Uterus (tissue), 4 donors: ENCODE data around the gene ACTN3. TPM values are rescaled to one million over a fixed set of nuclear protein-coding genes. Genes with fewer than 3 reads are reported as not detected.
A peak's percentile ranks its signal among the peaks of the same experiment; 100 is the strongest.

Source experiments
- DNase-seq, 2 donors: peaks; one replicate each; pipeline ENCODE4 v3.0.0-alpha.2; 2019 to 2020
- H3K27ac ChIP-seq, 2 donors: fragments of 200-600 bp; sonication (generic); 1 replicate in 1 of 2; 2 replicates in 1 of 2; pipeline ENCODE4 v1.5.1; 2016 to 2018
- H3K27me3 ChIP-seq, 2 donors: fragments of 200-600 bp; sonication (generic); one replicate each; pipeline ENCODE4 v1.5.1; 2018 to 2019; ENCODE audit warnings: control low read depth in 1 of 2
- H3K36me3 ChIP-seq, 2 donors: fragments of 200-600 bp; sonication (generic); one replicate each; pipeline ENCODE4 v1.5.1; 2019; ENCODE audit warnings: control low read depth in 1 of 2
- H3K4me1 ChIP-seq, 2 donors: fragments of 200-600 bp; sonication (generic); one replicate each; pipeline ENCODE4 v1.5.1; 2018 to 2019; ENCODE audit warnings: control low read depth in 1 of 2
- H3K4me3 ChIP-seq, 2 donors: fragments of 200-600 bp; sonication (generic); 1 replicate in 1 of 2; 2 replicates in 1 of 2; pipeline ENCODE4 v1.5.1; 2018 to 2019; ENCODE audit warnings: mild to moderate bottlenecking in 1 of 2
- H3K9me3 ChIP-seq, 2 donors: fragments of 200-600 bp; sonication (generic); one replicate each; pipeline ENCODE4 v1.5.1; 2019; ENCODE audit warnings: control low read depth in 1 of 2
- POLR2A ChIP-seq, 2 donors: fragments of 450-650 bp; IDR thresholded peaks; one replicate each; pipeline ENCODE4 v1.6.1; 2016; ENCODE audit warnings: antibody characterized with exemption in 2 of 2, mild to moderate bottlenecking in 1 of 2, moderate library complexity in 1 of 2
- intact Hi-C: fragments of 100-400 bp; cut with DNase I; formaldehyde crosslinking; loops from one replicate; pipeline ENCODE4 v1.15.1; 2023; ENCODE audit warnings: low total_unique reads
- total RNA-seq, 4 donors: library from RNA; depleted of rRNA in 3 of 4; stranded (reverse); fragments of >200 nt in 3 of 4; gene quantifications; one replicate each; pipeline versions ENCODE4 v1.1.0 to v1.2.4, GENCODE V29; 2014 to 2023
- TF ChIP-seq, protein P1 (sequence below), 4 experiments: fragments of 200-600 bp in 2 of 4; fragments of 450-650 bp in 2 of 4; sonication (generic) in 2 of 4; IDR thresholded peaks; one replicate each; pipeline ENCODE4 v1.5.1; 2016 to 2019; ENCODE audit warnings: antibody characterized with exemption in 4 of 4, mild to moderate bottlenecking in 2 of 4, moderate library complexity in 1 of 4
- donor health status: DM: yes; HTN: yes; CAD: no.

The ACTN3 gene
- total RNA-seq, 4 donors from 2014 or later: 0.46 TPM; not detected in 3

DNA sequence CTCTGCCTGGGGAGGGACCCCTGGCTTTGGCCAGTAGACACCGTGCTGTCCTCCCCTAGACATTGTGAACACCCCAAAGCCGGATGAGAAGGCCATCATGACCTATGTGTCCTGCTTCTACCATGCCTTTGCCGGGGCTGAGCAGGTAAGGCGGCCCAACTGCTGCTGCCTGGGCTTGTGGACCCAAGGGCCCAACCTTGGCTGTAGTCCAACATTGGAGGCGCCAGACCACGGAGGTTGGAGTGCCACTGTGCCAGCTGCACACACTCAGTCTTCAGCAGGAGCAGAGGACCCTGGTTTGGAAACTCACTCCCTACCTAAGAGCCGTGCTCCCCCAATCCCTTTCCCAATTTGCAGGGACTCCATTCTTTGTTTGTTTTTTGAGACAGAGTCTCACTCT, 9.4 kb downstream of the ACTN3 start:
- intact Hi-C loops: no loop called here
- no peak for DNase-seq
- no peak for TF ChIP-seq POLR2A (IDR thresholded peaks at IDR 0.05)
- TF ChIP-seq, protein P1, sequence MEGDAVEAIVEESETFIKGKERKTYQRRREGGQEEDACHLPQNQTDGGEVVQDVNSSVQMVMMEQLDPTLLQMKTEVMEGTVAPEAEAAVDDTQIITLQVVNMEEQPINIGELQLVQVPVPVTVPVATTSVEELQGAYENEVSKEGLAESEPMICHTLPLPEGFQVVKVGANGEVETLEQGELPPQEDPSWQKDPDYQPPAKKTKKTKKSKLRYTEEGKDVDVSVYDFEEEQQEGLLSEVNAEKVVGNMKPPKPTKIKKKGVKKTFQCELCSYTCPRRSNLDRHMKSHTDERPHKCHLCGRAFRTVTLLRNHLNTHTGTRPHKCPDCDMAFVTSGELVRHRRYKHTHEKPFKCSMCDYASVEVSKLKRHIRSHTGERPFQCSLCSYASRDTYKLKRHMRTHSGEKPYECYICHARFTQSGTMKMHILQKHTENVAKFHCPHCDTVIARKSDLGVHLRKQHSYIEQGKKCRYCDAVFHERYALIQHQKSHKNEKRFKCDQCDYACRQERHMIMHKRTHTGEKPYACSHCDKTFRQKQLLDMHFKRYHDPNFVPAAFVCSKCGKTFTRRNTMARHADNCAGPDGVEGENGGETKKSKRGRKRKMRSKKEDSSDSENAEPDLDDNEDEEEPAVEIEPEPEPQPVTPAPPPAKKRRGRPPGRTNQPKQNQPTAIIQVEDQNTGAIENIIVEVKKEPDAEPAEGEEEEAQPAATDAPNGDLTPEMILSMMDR (IDR thresholded peaks at IDR 0.05): no peak

DNA sequence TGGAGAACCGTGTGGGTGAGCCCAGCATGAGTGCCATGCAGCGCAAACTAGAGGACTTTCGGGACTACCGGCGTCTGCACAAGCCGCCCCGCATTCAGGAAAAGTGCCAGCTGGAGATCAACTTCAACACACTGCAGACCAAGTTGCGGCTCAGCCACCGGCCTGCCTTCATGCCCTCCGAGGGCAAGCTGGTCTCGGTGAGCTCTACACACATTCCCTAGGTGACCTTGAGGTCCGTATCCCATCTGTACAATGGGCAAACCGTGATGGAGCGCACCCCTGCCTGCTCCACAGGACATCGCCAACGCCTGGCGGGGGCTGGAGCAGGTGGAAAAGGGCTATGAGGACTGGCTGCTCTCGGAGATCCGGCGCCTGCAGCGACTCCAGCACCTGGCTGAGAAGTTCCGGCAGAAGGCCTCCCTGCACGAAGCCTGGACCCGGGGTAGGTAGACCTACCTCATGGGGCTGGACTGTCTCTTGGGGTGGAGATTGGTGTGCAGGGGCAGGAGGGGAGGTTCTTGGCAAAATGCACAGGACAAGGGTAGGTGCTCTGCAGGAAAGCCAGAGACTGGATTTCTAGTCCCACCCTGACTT, 11.1 kb downstream of the ACTN3 start:
- intact Hi-C loops: no loop called here
- no peaks in the 10 kb centered on the region for H3K9me3 ChIP-seq
- no peaks in the 10 kb centered on the region for H3K36me3 ChIP-seq

More for the DNA sequence above, 9.4 kb downstream of the ACTN3 start:
- H3K27me3 ChIP-seq: no peaks in the 10 kb centered on the region
- H3K4me3 ChIP-seq: no peak overlapping the region
- no peaks in the 10 kb centered on the region for H3K4me1 ChIP-seq
- H3K27ac ChIP-seq: no peak overlapping the region
- no peaks in the 10 kb centered on the region for H3K36me3 ChIP-seq
- H3K9me3 ChIP-seq: no peaks in the 10 kb centered on the region

DNA sequence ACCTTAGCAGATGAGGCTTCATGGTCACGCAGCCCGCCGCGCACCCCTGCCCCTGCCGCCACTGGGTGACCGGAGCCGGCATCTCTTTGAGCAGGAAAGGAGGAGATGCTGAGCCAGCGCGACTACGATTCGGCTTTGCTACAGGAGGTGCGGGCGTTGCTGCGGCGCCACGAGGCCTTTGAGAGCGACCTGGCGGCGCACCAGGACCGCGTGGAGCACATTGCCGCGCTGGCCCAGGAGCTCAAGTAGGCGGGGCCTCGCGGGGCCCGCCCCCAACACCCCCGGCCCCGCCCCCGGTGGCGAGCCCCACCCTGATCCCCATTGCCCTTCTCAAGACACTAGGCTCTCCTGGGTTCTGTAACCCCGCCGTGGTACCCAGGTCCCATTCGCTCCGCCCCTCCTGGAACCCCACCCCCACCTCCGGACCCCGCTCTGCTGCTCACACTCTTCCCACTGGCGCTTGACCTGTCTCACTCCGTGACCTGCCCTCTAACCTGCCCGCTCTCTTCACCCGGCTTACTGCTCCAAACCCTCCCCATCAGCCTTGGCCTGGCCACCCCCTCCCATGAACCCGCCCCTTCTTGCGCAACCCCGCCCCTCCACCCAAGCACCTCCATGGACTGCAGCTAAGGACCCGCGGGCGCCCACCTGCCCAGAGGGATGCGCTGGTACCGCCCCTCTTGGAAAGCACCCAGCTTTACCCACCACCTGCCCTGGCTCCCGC, 12.6 kb downstream of the ACTN3 start:
- intact Hi-C loops: no loop called here
- TF ChIP-seq, protein P1 (IDR thresholded peaks at IDR 0.05): no peak
- no peak for TF ChIP-seq POLR2A (IDR thresholded peaks at IDR 0.05)
- H3K27me3 ChIP-seq: no peaks in the 10 kb centered on the region
- H3K9me3 ChIP-seq: no peaks in the 10 kb centered on the region
- H3K4me1 ChIP-seq: no peaks in the 10 kb centered on the region
- peak overlapping the region in 1 of 2 donors; percentile 1 for H3K4me3 ChIP-seq
- peak; percentile 46 to 60 for DNase-seq
- no peaks in the 10 kb centered on the region for H3K36me3 ChIP-seq
- H3K27ac ChIP-seq: no peak overlapping the region

More for the DNA sequence above, 11.1 kb downstream of the ACTN3 start:
- Histone ChIP-seq H3K27me3 (no peaks in the 10 kb centered on the region), H3K4me1 (no peaks in the 10 kb centered on the region), H3K4me3 (no peak overlapping the region), H3K27ac (no peak overlapping the region)
- TF ChIP-seq, protein P1 (IDR thresholded peaks at IDR 0.05): no peak
- DNase-seq: no peak

DNA sequence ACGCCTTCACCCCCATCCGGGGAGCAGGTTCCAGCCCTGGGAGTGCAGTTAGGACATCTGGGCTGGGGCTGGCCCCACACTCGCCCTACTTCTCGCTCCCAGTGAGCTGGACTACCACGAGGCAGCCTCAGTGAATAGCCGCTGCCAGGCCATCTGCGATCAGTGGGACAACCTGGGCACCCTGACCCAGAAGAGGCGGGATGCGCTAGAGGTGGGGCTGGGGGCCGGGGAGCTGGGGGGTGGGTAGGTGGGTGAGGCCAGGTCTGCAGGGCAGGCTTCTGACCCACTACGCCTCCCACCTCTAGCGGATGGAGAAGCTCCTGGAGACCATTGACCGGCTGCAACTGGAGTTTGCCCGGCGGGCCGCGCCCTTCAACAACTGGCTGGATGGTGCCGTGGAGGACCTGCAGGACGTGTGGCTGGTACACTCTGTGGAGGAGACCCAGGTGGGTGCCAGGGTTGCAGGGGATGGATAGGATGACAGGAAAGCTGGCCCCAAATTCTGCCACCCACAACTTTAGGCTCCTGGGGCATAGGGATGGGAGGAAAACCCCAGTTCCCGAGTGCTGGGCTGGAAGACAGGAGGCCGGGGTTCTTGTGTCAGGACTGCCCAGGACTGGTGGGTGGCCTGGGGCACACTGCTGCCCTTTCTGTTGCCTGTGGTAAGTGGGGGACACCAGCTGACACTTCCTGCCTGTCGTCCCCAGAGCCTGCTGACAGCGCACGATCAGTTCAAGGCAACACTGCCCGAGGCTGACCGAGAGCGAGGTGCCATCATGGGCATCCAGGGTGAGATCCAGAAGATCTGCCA, 13.4 kb downstream of the ACTN3 start:
- Histone ChIP-seq H3K4me3 (no peak overlapping the region), H3K9me3 (no peaks in the 10 kb centered on the region), H3K27ac (no peak overlapping the region), H3K4me1 (no peaks in the 10 kb centered on the region), H3K36me3 (no peaks in the 10 kb centered on the region), H3K27me3 (no peaks in the 10 kb centered on the region)
- TF ChIP-seq POLR2A (IDR thresholded peaks at IDR 0.05): no peak
- TF ChIP-seq, protein P1 (IDR thresholded peaks at IDR 0.05): no peak
- intact Hi-C loops: no loop called here
- DNase-seq: no peak
